GM11168 (cell line): ENCODE data around the gene TBX15.

Experiments
- in situ Hi-C: fragments of 300-500 bp; cut with MboI; formaldehyde crosslinking; loops from one replicate; pipeline ENCODE4 v1.12.0; 2022; ENCODE audit warnings: low sequenced_read_pairs; ENCODE audit not compliant: unreplicated experiment

Gene TBX15

GRCh38 chr1:118842452-118843201 lies 145.5 kb downstream of the TBX15 start:
- in situ Hi-C loops: no loop called here

GRCh38 chr1:118841521-118841920 lies 146.6 kb downstream of the TBX15 start:
- in situ Hi-C loops: no loop called here
